ENCODE measurements around the gene CDK11B.
"Not testable (repeated sequence)": the region's sequence is repeated elsewhere in the genome, so short reads cannot be mapped to it uniquely, and the experiment has no call there.

CDK11B gene

GRCh38 chr1:1662392-1662791 lies 3.6 kb upstream of the CDK11B start:
- DNase-seq (ENCODE audit: low read depth): not testable (repeated sequence)

GRCh38 chr1:1648265-1648664 lies 10.5 kb downstream of the CDK11B start:
- DNase-seq (ENCODE audit: low read depth): not testable (repeated sequence)

GRCh38 chr1:1647567-1648241 lies 11.1 kb downstream of the CDK11B start:
- not testable (repeated sequence) for DNase-seq (ENCODE audit: low read depth)

- not testable (repeated sequence) for DNase-seq (ENCODE audit: low read depth)
Observed at GRCh38 chr1:1646326-1646725, 12.5 kb downstream of the CDK11B start.

GRCh38 chr1:1640711-1641461 lies 17.9 kb downstream of the CDK11B start:
- DNase-seq (ENCODE audit: low read depth): not testable (repeated sequence)

- not testable (repeated sequence) for DNase-seq (ENCODE audit: low read depth)
Observed at GRCh38 chr1:1640081-1640480, 18.7 kb downstream of the CDK11B start.

- DNase-seq (ENCODE audit: low read depth): not testable (repeated sequence)
Observed at GRCh38 chr1:1639368-1639767, 19.4 kb downstream of the CDK11B start.

- not testable (repeated sequence) for DNase-seq (ENCODE audit: low read depth)
Observed at GRCh38 chr1:1638528-1638927, 20.3 kb downstream of the CDK11B start.

GRCh38 chr1:1637479-1637875 lies 21.3 kb downstream of the CDK11B start:
- not testable (repeated sequence) for DNase-seq (ENCODE audit: low read depth)

- not testable (repeated sequence) for DNase-seq (ENCODE audit: low read depth)
Observed at GRCh38 chr1:1636621-1637478, 22.0 kb downstream of the CDK11B start.

GRCh38 chr1:1634613-1635012 lies 24.2 kb downstream of the CDK11B start:
- not testable (repeated sequence) for DNase-seq (ENCODE audit: low read depth)

GRCh38 chr1:1633409-1633808 lies 25.4 kb downstream of the CDK11B start:
- not testable (repeated sequence) for DNase-seq (ENCODE audit: low read depth)

GRCh38 chr1:1631782-1632420 lies 26.9 kb downstream of the CDK11B start, which contains the start of gene MMP23B:
Gene MMP23B, plus strand, starts transcription at chr1:1632173. Its CDS starts 46 bp downstream, at chr1:1632219.
- no peak for DNase-seq (ENCODE audit: low read depth)

GRCh38 chr1:1630965-1631781 lies 27.6 kb downstream of the CDK11B start:
- DNase-seq (ENCODE audit: low read depth): no peak

GRCh38 chr1:1630191-1630964 lies 28.4 kb downstream of the CDK11B start:
- DNase-seq (ENCODE audit: low read depth): peak; percentile 91

GRCh38 chr1:1629430-1630190 lies 29.2 kb downstream of the CDK11B start:
- DNase-seq (ENCODE audit: low read depth): peak; percentile 30

- peak; percentile 49 for DNase-seq (ENCODE audit: low read depth)
Observed at GRCh38 chr1:1628754-1629429, 29.9 kb downstream of the CDK11B start.

GRCh38 chr1:1627829-1628753 lies 30.7 kb downstream of the CDK11B start:
- DNase-seq (ENCODE audit: low read depth): no peak

All from activated T-cell treated with anti-CD3 and anti-CD28 coated beads for 48 hours (primary cell).